Transverse colon (tissue), 4 donors: ENCODE results near the gene REC114. TPM values are rescaled to one million over a fixed set of nuclear protein-coding genes. Genes with fewer than 3 reads are reported as not detected.

Experiments
- DNase-seq: peaks from one replicate; pipeline ENCODE4 v3.0.0-alpha.2; 2019
- H3K27ac ChIP-seq, 4 donors: fragments of 200-600 bp; sonication (generic); 2 replicates each; pipeline ENCODE4 v1.5.1; 2016 to 2018; ENCODE audit warnings: inconsistent platforms in 4 of 4
- H3K27me3 ChIP-seq: fragments of 200-600 bp; sonication (generic); 2 replicates; pipeline ENCODE4 v1.5.1; 2017; ENCODE audit warnings: inconsistent platforms
- H3K36me3 ChIP-seq, 4 donors: fragments of 200-600 bp; sonication (generic); 2 replicates each; pipeline ENCODE4 v1.5.1; 2017 to 2019; ENCODE audit warnings: inconsistent platforms in 4 of 4
- H3K4me1 ChIP-seq, 4 donors: fragments of 200-600 bp; sonication (generic); 2 replicates each; pipeline ENCODE4 v1.5.1; 2017 to 2020; ENCODE audit warnings: inconsistent platforms in 4 of 4
- H3K4me3 ChIP-seq, 4 donors: fragments of 200-600 bp; sonication (generic); 1 replicate in 1 of 4; 2 replicates in 3 of 4; pipeline versions ENCODE4 v1.5.1 to v1.6.1; 2017 to 2019; ENCODE audit warnings: inconsistent platforms in 4 of 4
- H3K9me3 ChIP-seq, 2 donors: fragments of 200-600 bp; sonication (generic); 2 replicates each; pipeline ENCODE4 v1.5.1; 2017 to 2019; ENCODE audit warnings: inconsistent platforms in 2 of 2
- EP300 ChIP-seq: sonication (generic); formaldehyde crosslinking; IDR thresholded peaks from one replicate; pipeline ENCODE4 v1.6.1; 2017; ENCODE audit warnings: antibody characterized with exemption, low read depth
- POLR2A ChIP-seq: fragments of 450-650 bp; IDR thresholded peaks from one replicate; pipeline ENCODE4 v1.6.1; 2016; ENCODE audit warnings: antibody characterized with exemption, mild to moderate bottlenecking, moderate library complexity
- POLR2AphosphoS5 ChIP-seq, 3 donors: sonication (generic); formaldehyde crosslinking; IDR thresholded peaks; one replicate each; pipeline ENCODE4 v1.6.1; 2016; ENCODE audit warnings: antibody characterized with exemption in 3 of 3
- WGBS, 2 donors: methylation state at CpG; one replicate each; pipeline ENCODE4 v1.1.5; 2018; ENCODE audit warnings: low coverage in 1 of 2; 5-methylcytosine and 5-hydroxymethylcytosine counted together
- in situ Hi-C, 4 donors: fragments of 200-750 bp; cut with MboI; loops; one replicate each; pipeline versions ENCODE4 v1.15.0 to v1.15.1; 2017; ENCODE audit warnings: low sequenced_read_pairs in 3 of 4, low pct_ligation_motif_present in 1 of 4, low pct_unique_long_range_greater_than_20kb in 1 of 4
- intact Hi-C: fragments of 100-400 bp; cut with DNase I; formaldehyde crosslinking; loops from one replicate; pipeline ENCODE4 v1.15.1; 2023; ENCODE audit warnings: low total_unique reads
- total RNA-seq, 4 donors: library from RNA; depleted of rRNA; stranded (reverse); fragments of >200 nt; gene quantifications; one replicate each; pipeline ENCODE4 v1.1.0, GENCODE V29; 2016
- TF ChIP-seq, protein P1 (sequence below), 5 experiments: fragments of 200-600 bp in 3 of 5; fragments of 450-650 bp in 2 of 5; sonication (generic) in 3 of 5; IDR thresholded peaks; 1 replicate in 2 of 5; 2 replicates in 3 of 5; pipeline ENCODE4 v1.5.1; 2016 to 2017; ENCODE audit warnings: antibody characterized with exemption in 5 of 5, inconsistent platforms in 3 of 5, mild to moderate bottlenecking in 2 of 5, moderate library complexity in 1 of 5

REC114 gene
- total RNA-seq, 4 donors from 2014 or later = not detected

DNA sequence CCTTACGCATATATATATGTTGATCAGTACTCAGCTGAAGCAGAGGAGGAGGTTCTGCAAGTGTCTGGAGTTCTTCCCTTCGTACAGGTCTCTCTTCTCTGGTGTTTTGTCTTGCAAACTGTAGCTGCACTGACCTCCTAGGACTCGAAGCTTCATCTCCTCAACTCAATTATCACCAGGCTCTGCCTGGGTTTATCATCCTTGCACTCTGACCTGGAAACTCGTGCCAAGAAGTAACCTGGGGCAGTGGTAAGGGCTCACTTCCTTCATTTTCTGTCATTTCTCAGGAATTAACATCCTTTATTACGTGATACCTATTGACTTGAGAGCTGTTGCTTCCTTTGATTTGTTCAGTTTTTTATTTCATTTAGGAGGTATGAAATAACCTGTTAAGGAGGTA is 14.4 kb downstream of the REC114 start:
- Histone ChIP-seq H3K4me3 (no peak overlapping the region), H3K4me1 (no peaks in the 10 kb centered on the region), H3K27me3 (no peaks in the 10 kb centered on the region), H3K27ac (no peak overlapping the region), H3K9me3 (no peaks in the 10 kb centered on the region), H3K36me3 (no peaks in the 10 kb centered on the region)
- no peak for TF ChIP-seq POLR2A
- TF ChIP-seq EP300 = no peak
- TF ChIP-seq POLR2AphosphoS5 (IDR thresholded peaks at IDR 0.05) = no peak
- TF ChIP-seq, protein P1, sequence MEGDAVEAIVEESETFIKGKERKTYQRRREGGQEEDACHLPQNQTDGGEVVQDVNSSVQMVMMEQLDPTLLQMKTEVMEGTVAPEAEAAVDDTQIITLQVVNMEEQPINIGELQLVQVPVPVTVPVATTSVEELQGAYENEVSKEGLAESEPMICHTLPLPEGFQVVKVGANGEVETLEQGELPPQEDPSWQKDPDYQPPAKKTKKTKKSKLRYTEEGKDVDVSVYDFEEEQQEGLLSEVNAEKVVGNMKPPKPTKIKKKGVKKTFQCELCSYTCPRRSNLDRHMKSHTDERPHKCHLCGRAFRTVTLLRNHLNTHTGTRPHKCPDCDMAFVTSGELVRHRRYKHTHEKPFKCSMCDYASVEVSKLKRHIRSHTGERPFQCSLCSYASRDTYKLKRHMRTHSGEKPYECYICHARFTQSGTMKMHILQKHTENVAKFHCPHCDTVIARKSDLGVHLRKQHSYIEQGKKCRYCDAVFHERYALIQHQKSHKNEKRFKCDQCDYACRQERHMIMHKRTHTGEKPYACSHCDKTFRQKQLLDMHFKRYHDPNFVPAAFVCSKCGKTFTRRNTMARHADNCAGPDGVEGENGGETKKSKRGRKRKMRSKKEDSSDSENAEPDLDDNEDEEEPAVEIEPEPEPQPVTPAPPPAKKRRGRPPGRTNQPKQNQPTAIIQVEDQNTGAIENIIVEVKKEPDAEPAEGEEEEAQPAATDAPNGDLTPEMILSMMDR (IDR thresholded peaks at IDR 0.05) = no peak
- in situ Hi-C loops = no loop called here
- no peak for DNase-seq
- intact Hi-C loops = no loop called here
- 62 to 71% methylated on average over 3 to 5 of the region's 5 CpGs for WGBS, 2 donors

DNA sequence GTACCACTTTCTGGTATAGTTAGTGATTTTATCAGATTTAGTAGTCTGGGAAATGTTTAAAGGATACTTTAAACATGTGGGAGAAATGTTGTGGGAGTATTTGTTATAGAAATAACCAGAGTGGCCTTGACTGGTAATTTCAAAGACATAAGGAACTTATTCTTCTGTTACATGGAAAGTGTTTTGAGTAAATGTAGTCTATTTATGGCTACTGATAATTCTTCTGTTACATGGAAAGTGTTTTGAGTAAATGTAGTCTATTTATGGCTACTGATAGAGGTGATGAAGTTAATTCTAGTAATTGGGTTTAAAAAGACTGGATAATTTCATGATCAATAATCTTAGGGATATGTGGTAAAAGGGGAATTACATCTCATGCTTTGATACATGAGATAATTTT is 17.7 kb downstream of the REC114 start:
- intact Hi-C loops (no loop called here), in situ Hi-C loops (no loop called here)
- no peaks in the 10 kb centered on the region for H3K9me3 ChIP-seq
- no peaks in the 10 kb centered on the region for H3K36me3 ChIP-seq
- DNase-seq = no peak
- TF ChIP-seq POLR2AphosphoS5 (IDR thresholded peaks at IDR 0.05) (no peak), POLR2A (no peak), EP300 (no peak)
- TF ChIP-seq, protein P1 (IDR thresholded peaks at IDR 0.05) = no peak
- H3K27me3 ChIP-seq = no peaks in the 10 kb centered on the region
- H3K27ac ChIP-seq = no peak overlapping the region
- H3K4me3 ChIP-seq = no peak overlapping the region
- no peaks in the 10 kb centered on the region for H3K4me1 ChIP-seq

DNA sequence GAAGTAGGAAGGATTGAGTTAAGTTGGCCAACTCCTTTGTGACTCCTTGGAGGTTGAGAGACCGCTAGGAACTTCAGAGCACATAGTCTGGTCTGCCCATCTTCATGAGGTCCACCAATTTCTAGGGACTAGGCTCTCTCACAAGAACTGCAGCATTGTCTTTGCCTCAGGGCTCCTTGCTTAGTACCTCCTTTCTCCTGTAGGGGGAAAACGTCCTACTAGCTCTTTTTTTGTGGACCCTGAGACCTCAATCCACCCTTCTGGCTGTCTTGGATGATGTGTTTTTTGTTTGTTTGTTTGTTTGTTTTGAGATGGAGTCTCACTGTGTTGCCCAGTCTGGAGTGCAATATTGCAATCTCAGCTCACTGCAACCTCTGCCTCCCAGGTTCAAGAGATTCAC is 21.6 kb downstream of the REC114 start:
- H3K4me3 ChIP-seq = no peak overlapping the region
- 18 to 41% methylated on average over 1 to 2 of the region's 2 CpGs for WGBS, 2 donors
- in situ Hi-C loops = no loop called here

DNA sequence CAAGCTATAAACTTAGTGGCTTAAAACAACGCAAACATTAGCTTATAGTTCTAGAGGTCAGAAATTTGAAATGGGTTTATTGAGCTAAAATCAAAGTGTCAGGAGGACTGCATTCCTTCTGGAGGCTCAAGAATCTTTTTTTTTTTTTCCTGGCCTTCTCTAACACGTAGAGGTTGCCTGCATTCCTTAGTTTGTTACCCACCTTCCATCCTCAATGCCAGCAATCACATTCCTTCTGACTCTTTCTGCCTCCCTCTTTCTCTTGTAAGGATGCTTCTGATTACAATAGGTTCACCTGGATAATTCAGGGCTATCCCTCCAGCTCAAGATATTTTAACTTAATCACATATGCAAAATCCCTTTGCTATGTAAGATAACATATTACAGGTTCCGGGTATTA is 24.8 kb downstream of the REC114 start:
- H3K4me1 ChIP-seq = no peaks in the 10 kb centered on the region
- 52 to 58% methylated on average over 3 of the region's 3 CpGs for WGBS, 2 donors
- no peaks in the 10 kb centered on the region for H3K9me3 ChIP-seq
- TF ChIP-seq, protein P1 (IDR thresholded peaks at IDR 0.05) = no peak
- intact Hi-C loops (no loop called here), in situ Hi-C loops (no loop called here)
- H3K36me3 ChIP-seq = no peaks in the 10 kb centered on the region
- no peak for DNase-seq
- H3K27ac ChIP-seq = no peak overlapping the region
- H3K27me3 ChIP-seq = peaks cover 19% of the 10 kb centered on the region
- H3K4me3 ChIP-seq = no peak overlapping the region

More for the DNA sequence above, 21.6 kb downstream of the REC114 start:
- H3K4me1 ChIP-seq = no peaks in the 10 kb centered on the region
- no peak for DNase-seq
- H3K27ac ChIP-seq = no peak overlapping the region
- H3K9me3 ChIP-seq = no peaks in the 10 kb centered on the region
- TF ChIP-seq POLR2AphosphoS5 (IDR thresholded peaks at IDR 0.05) (no peak), POLR2A (no peak), EP300 (no peak)
- TF ChIP-seq, protein P1 (IDR thresholded peaks at IDR 0.05) = no peak
- no peaks in the 10 kb centered on the region for H3K27me3 ChIP-seq
- no peaks in the 10 kb centered on the region for H3K36me3 ChIP-seq
- intact Hi-C loops = no loop called here
